Keratinocyte (primary cell): ENCODE measurements around the gene IFT81.

ENCODE experiments used
- CTCF ChIP-seq, 3 experiments: IDR thresholded peaks in 1 of 3; conservative IDR thresholded peaks in 1 of 3; optimal IDR thresholded peaks in 1 of 3; 2 replicates in 2 of 3; 3 replicates in 1 of 3; pipeline versions ENCODE3 to v1.5.1; 2011; ENCODE audit warnings: low read length in 3 of 3, mild to moderate bottlenecking in 3 of 3, moderate library complexity in 2 of 3, control low read depth in 1 of 3, inconsistent platforms in 1 of 3; ENCODE audit not compliant: insufficient read depth in 2 of 3; ENCODE audit errors: extremely low read depth in 1 of 3
- EZH2 ChIP-seq: IDR thresholded peaks from one replicate; pipeline ENCODE4 v1.6.1; 2012; ENCODE audit warnings: inconsistent platforms, mild to moderate bottlenecking, low read length, moderate library complexity

DNA sequence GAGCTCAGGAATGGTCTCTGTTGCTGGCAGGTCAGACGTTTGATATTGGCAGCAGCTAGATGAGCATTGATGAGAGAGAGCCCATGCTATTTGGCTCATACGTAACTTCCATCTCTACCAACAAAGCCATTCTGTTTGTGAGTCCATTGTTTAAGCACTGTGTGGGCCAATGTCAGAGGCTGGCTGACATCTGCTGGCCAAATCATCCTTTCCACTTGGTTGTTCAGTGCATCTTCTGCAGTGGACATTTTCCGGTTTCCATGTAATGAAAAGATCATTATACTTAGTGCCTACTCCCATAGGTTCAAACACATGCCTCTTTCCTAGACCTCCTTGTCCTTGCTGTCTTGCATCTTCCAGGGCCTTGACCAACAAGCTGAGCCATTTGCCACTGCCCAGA lies 59.2 kb downstream of the IFT81 start:
- TF ChIP-seq CTCF (optimal IDR thresholded peaks at IDR 0.05 in 1 of 3, IDR thresholded peaks at IDR 0.05 in 1 of 3, conservative IDR thresholded peaks at IDR 0.05 in 1 of 3; ENCODE audit: extremely low read depth in 1 of 3, insufficient read depth in 2 of 3, low read length in 3 of 3): no peak
- TF ChIP-seq EZH2: no peak
